Activated gamma-delta T cell treated with Interleukin-2 at 50 U/mL for 16 hours (primary cell): ENCODE measurements around the gene ACKR1.

Experiments
- DNase-seq: peaks from one replicate; pipeline ENCODE4 v3.0.0-alpha.2; 2020

Gene ACKR1

GRCh38 chr1:159204161-159205141, at the start of gene ACKR1:
Gene ACKR1 (plus strand): TSS chr1:159204875. CDS start chr1:159204960, 85 bp downstream.
- DNase-seq: no peak

GRCh38 chr1:159161001-159161718, 43.5 kb upstream of the ACKR1 start:
- peak; percentile 58 for DNase-seq

- no peak for DNase-seq
Measured at GRCh38 chr1:159161719-159162026, 43.0 kb upstream of the ACKR1 start.

- no peak for DNase-seq
Measured at GRCh38 chr1:159162516-159163265, 42.0 kb upstream of the ACKR1 start.

GRCh38 chr1:159163614-159164228, 41.0 kb upstream of the ACKR1 start:
- no peak for DNase-seq

- no peak for DNase-seq
Measured at GRCh38 chr1:159168043-159168442, 36.6 kb upstream of the ACKR1 start.

- no peak for DNase-seq
Measured at GRCh38 chr1:159170639-159171038, 34.0 kb upstream of the ACKR1 start.

GRCh38 chr1:159171254-159171687, 33.4 kb upstream of the ACKR1 start, which contains the start of gene CADM3:
Gene CADM3 (plus strand): TSS chr1:159171615. CDS start chr1:159171766, 151 bp downstream.
- DNase-seq: no peak

- no peak for DNase-seq
Measured at GRCh38 chr1:159171688-159172501, 32.8 kb upstream of the ACKR1 start.

GRCh38 chr1:159172614-159173291, 31.9 kb upstream of the ACKR1 start:
- DNase-seq: no peak

- DNase-seq: no peak
Measured at GRCh38 chr1:159173320-159173719, 31.4 kb upstream of the ACKR1 start.

GRCh38 chr1:159175571-159175970, 29.1 kb upstream of the ACKR1 start:
- no peak for DNase-seq

- DNase-seq: no peak
Measured at GRCh38 chr1:159177272-159177907, 27.3 kb upstream of the ACKR1 start.

- no peak for DNase-seq
Measured at GRCh38 chr1:159179906-159180305, 24.8 kb upstream of the ACKR1 start.

- no peak for DNase-seq
Measured at GRCh38 chr1:159180516-159180915, 24.2 kb upstream of the ACKR1 start.

GRCh38 chr1:159181328-159182024, 23.2 kb upstream of the ACKR1 start:
- DNase-seq: no peak

- no peak for DNase-seq
Measured at GRCh38 chr1:159184201-159184600, 20.5 kb upstream of the ACKR1 start.

- no peak for DNase-seq
Measured at GRCh38 chr1:159185121-159185520, 19.6 kb upstream of the ACKR1 start.

- no peak for DNase-seq
Measured at GRCh38 chr1:159187033-159187432, 17.6 kb upstream of the ACKR1 start.
